Vagina (tissue), 2 donors: ENCODE data around the gene SERTAD2.

Experiments used
- POLR2A ChIP-seq, 2 donors: fragments of 450-650 bp; IDR thresholded peaks; one replicate each; pipeline ENCODE4 v1.6.1; 2017; ENCODE audit warnings: antibody characterized with exemption in 2 of 2, mild to moderate bottlenecking in 2 of 2, moderate library complexity in 2 of 2
- TF ChIP-seq, protein P1 (sequence below), 3 experiments: fragments of 450-650 bp in 2 of 3; fragments of 200-600 bp in 1 of 3; sonication (generic) in 1 of 3; IDR thresholded peaks; one replicate each; pipeline ENCODE4 v1.5.1; 2017 to 2019; ENCODE audit warnings: antibody characterized with exemption in 3 of 3, mild to moderate bottlenecking in 2 of 3, moderate library complexity in 2 of 3

DNA sequence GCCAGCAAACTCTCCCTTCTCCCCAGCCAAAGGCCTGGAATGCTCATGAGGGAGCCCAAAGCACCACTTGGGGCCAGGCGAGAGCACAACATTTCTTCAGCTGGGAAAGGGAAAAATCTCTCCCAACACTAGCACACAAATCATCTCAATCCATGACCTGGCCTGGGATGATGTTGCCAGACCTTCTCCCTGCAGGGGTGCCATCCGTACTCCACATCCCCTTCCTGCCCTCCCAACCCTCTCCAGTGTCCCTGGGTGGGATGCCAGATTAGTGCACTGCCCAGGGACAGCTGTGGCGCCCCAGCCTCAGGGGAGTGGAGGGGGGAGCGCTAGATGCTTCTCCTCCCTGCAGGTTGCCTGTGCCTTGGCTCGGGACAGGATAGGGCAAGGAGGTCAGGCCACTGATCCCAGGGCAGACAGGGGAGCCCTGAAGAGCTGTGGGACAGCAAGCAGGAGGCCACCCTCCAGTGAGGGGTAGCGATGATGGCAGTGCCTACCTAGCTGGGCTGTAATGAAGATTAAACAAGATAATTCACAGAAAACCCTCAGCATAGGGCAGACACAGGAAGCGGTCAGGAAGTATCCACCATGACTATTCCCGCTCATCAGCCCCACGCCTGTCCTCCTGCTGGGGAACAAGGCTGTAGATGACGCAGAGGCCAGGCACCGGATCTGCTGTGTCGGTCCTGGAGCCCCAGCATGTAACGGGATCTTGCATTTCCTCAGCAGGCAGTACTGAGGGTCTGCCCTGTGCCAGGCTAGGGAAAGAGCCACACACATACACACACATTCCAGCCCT is 31.1 kb downstream of the SERTAD2 start:
- TF ChIP-seq, protein P1, sequence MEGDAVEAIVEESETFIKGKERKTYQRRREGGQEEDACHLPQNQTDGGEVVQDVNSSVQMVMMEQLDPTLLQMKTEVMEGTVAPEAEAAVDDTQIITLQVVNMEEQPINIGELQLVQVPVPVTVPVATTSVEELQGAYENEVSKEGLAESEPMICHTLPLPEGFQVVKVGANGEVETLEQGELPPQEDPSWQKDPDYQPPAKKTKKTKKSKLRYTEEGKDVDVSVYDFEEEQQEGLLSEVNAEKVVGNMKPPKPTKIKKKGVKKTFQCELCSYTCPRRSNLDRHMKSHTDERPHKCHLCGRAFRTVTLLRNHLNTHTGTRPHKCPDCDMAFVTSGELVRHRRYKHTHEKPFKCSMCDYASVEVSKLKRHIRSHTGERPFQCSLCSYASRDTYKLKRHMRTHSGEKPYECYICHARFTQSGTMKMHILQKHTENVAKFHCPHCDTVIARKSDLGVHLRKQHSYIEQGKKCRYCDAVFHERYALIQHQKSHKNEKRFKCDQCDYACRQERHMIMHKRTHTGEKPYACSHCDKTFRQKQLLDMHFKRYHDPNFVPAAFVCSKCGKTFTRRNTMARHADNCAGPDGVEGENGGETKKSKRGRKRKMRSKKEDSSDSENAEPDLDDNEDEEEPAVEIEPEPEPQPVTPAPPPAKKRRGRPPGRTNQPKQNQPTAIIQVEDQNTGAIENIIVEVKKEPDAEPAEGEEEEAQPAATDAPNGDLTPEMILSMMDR (IDR thresholded peaks at IDR 0.05) = peak in 1 of 3 experiments; percentile 11
- TF ChIP-seq POLR2A (IDR thresholded peaks at IDR 0.05) = no peak
